Stomach smooth muscle (tissue), 2 donors: ENCODE measurements around the gene EXOC6.
"Not testable (repeated sequence)": the region's sequence is repeated elsewhere in the genome, so short reads cannot be mapped to it uniquely, and the experiment has no call there.

Experiments
- H3K27ac ChIP-seq: one replicate; pipeline ENCODE4 v1.7.0; 2013; ENCODE audit warnings: mild to moderate bottlenecking, low read length, inconsistent platforms
- H3K27me3 ChIP-seq, 2 donors: one replicate each; pipeline ENCODE4 v1.7.0; 2013; ENCODE audit warnings: low read length in 2 of 2; ENCODE audit not compliant: insufficient read depth in 2 of 2, control insufficient read depth in 1 of 2
- H3K36me3 ChIP-seq, 2 donors: one replicate each; pipeline ENCODE4 v1.7.0; 2013; ENCODE audit warnings: low read length in 2 of 2; ENCODE audit not compliant: control insufficient read depth in 2 of 2, insufficient read depth in 2 of 2
- H3K4me1 ChIP-seq: one replicate; pipeline ENCODE4 v1.7.0; 2013; ENCODE audit warnings: low read length; ENCODE audit not compliant: control insufficient read depth, insufficient read depth
- H3K4me3 ChIP-seq, 2 donors: one replicate each; pipeline ENCODE4 v1.7.0; 2013; ENCODE audit warnings: low read length in 2 of 2
- H3K9ac ChIP-seq, 2 donors: one replicate each; pipeline ENCODE4 v1.7.0; 2013; ENCODE audit warnings: low read length in 2 of 2, mild to moderate bottlenecking in 1 of 2
- H3K9me3 ChIP-seq, 2 donors: one replicate each; pipeline ENCODE4 v1.7.0; 2013; ENCODE audit warnings: low read length in 2 of 2; ENCODE audit not compliant: control insufficient read depth in 2 of 2
- donor health status: healthy.
- donor health status: Pancreatic carcinoma.

EXOC6 gene

GRCh38 chr10:92886334-92886961 is 38.1 kb downstream of the EXOC6 start:
- Histone ChIP-seq H3K27ac (no peak overlapping the region), H3K9ac (no peak overlapping the region), H3K4me1 (no peaks in the 10 kb centered on the region), H3K4me3 (no peak overlapping the region), H3K27me3 (no peaks in the 10 kb centered on the region), H3K36me3 (no peaks in the 10 kb centered on the region), H3K9me3 (no peaks in the 10 kb centered on the region)

GRCh38 chr10:92890471-92890870 is 42.2 kb downstream of the EXOC6 start:
- Histone ChIP-seq H3K9me3 (no peaks in the 10 kb centered on the region), H3K4me1 (peaks cover 6% of the 10 kb centered on the region), H3K36me3 (no peaks in the 10 kb centered on the region), H3K27me3 (no peaks in the 10 kb centered on the region), H3K9ac (no peak overlapping the region), H3K4me3 (no peak overlapping the region), H3K27ac (no peak overlapping the region)

GRCh38 chr10:92891885-92892690 is 43.8 kb downstream of the EXOC6 start:
- Histone ChIP-seq H3K4me3 (no peak overlapping the region), H3K36me3 (no peaks in the 10 kb centered on the region), H3K27me3 (no peaks in the 10 kb centered on the region), H3K9ac (no peak overlapping the region), H3K27ac (no peak overlapping the region), H3K4me1 (peaks cover 6% of the 10 kb centered on the region), H3K9me3 (no peaks in the 10 kb centered on the region)

- no peak overlapping the region for H3K4me3 ChIP-seq
- H3K27ac ChIP-seq = no peak overlapping the region
- peaks cover 6% of the 10 kb centered on the region for H3K4me1 ChIP-seq
- no peak overlapping the region for H3K9ac ChIP-seq
- H3K27me3 ChIP-seq = no peaks in the 10 kb centered on the region
- peaks cover 0 to 3% of the 10 kb centered on the region in 2 donors for H3K36me3 ChIP-seq
- H3K9me3 ChIP-seq = no peaks in the 10 kb centered on the region
Measured at GRCh38 chr10:92892691-92893054, 44.4 kb downstream of the EXOC6 start.

- peaks cover 0 to 5% of the 10 kb centered on the region in 2 donors for H3K36me3 ChIP-seq
- no peak overlapping the region for H3K9ac ChIP-seq
Measured at GRCh38 chr10:92894081-92894655, 45.8 kb downstream of the EXOC6 start.

GRCh38 chr10:92897916-92898315 is 49.6 kb downstream of the EXOC6 start:
- H3K4me3 ChIP-seq = no peak overlapping the region
- H3K9me3 ChIP-seq = no peaks in the 10 kb centered on the region
- peaks cover 0 to 5% of the 10 kb centered on the region in 2 donors for H3K36me3 ChIP-seq
- no peak overlapping the region for H3K27ac ChIP-seq
- H3K9ac ChIP-seq = no peak overlapping the region
- no peaks in the 10 kb centered on the region for H3K4me1 ChIP-seq
- no peaks in the 10 kb centered on the region for H3K27me3 ChIP-seq

More at GRCh38 chr10:92894081-92894655, 45.8 kb downstream of the EXOC6 start:
- Histone ChIP-seq H3K4me3 (no peak overlapping the region), H3K4me1 (peaks cover 6% of the 10 kb centered on the region), H3K27ac (no peak overlapping the region), H3K9me3 (no peaks in the 10 kb centered on the region), H3K27me3 (no peaks in the 10 kb centered on the region)

- Histone ChIP-seq H3K27ac (no peak overlapping the region), H3K4me1 (no peaks in the 10 kb centered on the region), H3K9ac (no peak overlapping the region), H3K9me3 (no peaks in the 10 kb centered on the region), H3K36me3 (peaks cover 0 to 5% of the 10 kb centered on the region in 2 donors), H3K4me3 (no peak overlapping the region), H3K27me3 (no peaks in the 10 kb centered on the region)
Measured at GRCh38 chr10:92901819-92902251, 53.5 kb downstream of the EXOC6 start.

GRCh38 chr10:92903633-92904032 is 55.3 kb downstream of the EXOC6 start:
- Histone ChIP-seq H3K27me3 (no peaks in the 10 kb centered on the region), H3K4me3 (no peak overlapping the region), H3K4me1 (no peaks in the 10 kb centered on the region), H3K27ac (no peak overlapping the region), H3K9ac (no peak overlapping the region), H3K9me3 (no peaks in the 10 kb centered on the region), H3K36me3 (no peaks in the 10 kb centered on the region)

- peaks cover 0 to 4% of the 10 kb centered on the region in 2 donors for H3K36me3 ChIP-seq
- no peaks in the 10 kb centered on the region for H3K4me1 ChIP-seq
- no peaks in the 10 kb centered on the region for H3K27me3 ChIP-seq
- H3K9ac ChIP-seq = no peak overlapping the region
- H3K9me3 ChIP-seq = no peaks in the 10 kb centered on the region
- H3K4me3 ChIP-seq = no peak overlapping the region
- H3K27ac ChIP-seq = no peak overlapping the region
Measured at GRCh38 chr10:92907280-92907679, 59.0 kb downstream of the EXOC6 start.

- not testable (repeated sequence) for H3K4me3 ChIP-seq, H3K36me3 ChIP-seq, H3K9me3 ChIP-seq, H3K27me3 ChIP-seq, H3K9ac ChIP-seq, H3K27ac ChIP-seq, H3K4me1 ChIP-seq
Measured at GRCh38 chr10:92912631-92913030, 64.3 kb downstream of the EXOC6 start.

- no peak overlapping the region for H3K27ac ChIP-seq
- H3K4me1 ChIP-seq = no peaks in the 10 kb centered on the region
- H3K9ac ChIP-seq = no peak overlapping the region
- no peaks in the 10 kb centered on the region for H3K9me3 ChIP-seq
- no peaks in the 10 kb centered on the region for H3K27me3 ChIP-seq
- peaks cover 4 to 7% of the 10 kb centered on the region in 2 donors for H3K36me3 ChIP-seq
- no peak overlapping the region for H3K4me3 ChIP-seq
Measured at GRCh38 chr10:92913973-92914372, 65.7 kb downstream of the EXOC6 start.
